GM19099 (cell line): ENCODE results near the gene HLX.

Source experiments
- POLR2A ChIP-seq: IDR thresholded peaks from 3 replicates; pipeline ENCODE4 v1.6.1; 2011; ENCODE audit warnings: low read depth; ENCODE audit not compliant: insufficient read length; ENCODE audit errors: extremely low read depth

The HLX gene

GRCh38 chr1:220877377-220878095 lies 1.7 kb upstream of the HLX start:
- TF ChIP-seq POLR2A, result no peak

GRCh38 chr1:220878191-220879075 lies 810 bp upstream of the HLX start:
- TF ChIP-seq POLR2A, result no peak

DNA sequence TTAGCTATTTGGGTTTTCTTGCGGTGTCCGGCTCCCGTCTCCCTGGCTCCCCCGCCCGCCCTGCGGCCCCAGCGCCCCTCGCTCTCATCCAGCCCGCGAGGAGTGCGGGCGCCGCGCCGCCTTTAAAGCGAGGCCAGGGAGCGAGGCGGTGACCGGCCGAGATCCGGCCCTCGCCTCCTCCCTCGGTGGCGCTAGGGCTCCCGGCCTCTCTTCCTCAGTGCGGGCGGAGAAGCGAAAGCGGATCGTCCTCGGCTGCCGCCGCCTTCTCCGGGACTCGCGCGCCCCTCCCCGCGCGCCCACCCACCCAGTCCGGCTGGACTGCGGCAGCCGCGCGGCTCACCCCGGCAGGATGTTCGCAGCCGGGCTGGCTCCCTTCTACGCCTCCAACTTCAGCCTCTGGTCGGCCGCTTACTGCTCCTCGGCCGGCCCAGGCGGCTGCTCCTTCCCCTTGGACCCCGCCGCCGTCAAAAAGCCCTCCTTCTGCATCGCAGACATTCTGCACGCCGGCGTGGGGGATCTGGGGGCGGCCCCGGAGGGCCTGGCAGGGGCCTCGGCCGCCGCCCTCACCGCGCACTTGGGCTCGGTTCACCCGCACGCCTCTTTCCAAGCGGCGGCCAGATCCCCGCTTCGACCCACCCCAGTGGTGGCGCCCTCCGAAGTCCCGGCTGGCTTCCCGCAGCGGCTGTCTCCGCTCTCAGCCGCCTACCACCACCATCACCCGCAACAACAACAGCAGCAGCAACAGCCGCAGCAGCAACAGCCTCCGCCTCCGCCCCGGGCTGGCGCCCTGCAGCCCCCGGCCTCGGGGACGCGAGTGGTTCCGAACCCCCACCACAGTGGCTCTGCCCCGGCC lies 492 bp downstream of the HLX start:
- no peak for TF ChIP-seq POLR2A

- no peak for TF ChIP-seq POLR2A
Measured at GRCh38 chr1:220880362-220880670, 1.1 kb downstream of the HLX start.

DNA sequence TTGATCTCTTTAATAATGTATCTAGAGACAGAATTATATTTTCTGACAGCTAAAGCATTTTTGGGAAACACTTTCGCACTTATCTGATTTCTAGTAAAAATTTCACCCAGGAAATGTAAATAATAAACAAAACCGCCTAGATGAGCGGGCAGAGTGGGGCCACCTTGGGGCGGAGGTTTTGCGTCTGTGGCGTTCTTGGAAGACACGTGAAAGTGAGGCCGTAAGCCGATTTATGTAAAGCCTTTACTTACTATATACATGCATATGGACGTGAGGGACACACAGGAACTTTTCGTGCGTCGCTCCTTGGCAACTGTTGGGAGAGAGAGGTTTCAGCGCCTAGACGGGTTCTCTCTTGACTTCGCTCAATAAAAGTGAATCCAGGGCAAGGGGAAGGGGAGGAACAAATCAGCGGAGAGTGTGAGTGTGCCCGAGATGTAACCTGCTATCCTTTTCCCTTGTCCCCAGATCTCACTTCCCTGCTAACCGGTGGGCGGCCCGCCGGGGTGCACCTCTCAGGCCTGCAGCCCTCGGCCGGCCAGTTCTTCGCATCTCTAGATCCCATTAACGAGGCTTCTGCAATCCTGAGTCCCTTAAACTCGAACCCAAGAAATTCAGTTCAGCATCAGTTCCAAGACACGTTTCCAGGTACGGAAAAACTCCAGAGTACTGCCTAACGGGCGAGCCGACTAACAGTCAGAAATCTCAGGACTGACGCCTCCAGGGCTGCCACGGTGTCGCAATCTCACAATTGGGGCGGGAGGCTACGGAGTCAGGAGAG lies 1.7 kb downstream of the HLX start:
- no peak for TF ChIP-seq POLR2A

DNA sequence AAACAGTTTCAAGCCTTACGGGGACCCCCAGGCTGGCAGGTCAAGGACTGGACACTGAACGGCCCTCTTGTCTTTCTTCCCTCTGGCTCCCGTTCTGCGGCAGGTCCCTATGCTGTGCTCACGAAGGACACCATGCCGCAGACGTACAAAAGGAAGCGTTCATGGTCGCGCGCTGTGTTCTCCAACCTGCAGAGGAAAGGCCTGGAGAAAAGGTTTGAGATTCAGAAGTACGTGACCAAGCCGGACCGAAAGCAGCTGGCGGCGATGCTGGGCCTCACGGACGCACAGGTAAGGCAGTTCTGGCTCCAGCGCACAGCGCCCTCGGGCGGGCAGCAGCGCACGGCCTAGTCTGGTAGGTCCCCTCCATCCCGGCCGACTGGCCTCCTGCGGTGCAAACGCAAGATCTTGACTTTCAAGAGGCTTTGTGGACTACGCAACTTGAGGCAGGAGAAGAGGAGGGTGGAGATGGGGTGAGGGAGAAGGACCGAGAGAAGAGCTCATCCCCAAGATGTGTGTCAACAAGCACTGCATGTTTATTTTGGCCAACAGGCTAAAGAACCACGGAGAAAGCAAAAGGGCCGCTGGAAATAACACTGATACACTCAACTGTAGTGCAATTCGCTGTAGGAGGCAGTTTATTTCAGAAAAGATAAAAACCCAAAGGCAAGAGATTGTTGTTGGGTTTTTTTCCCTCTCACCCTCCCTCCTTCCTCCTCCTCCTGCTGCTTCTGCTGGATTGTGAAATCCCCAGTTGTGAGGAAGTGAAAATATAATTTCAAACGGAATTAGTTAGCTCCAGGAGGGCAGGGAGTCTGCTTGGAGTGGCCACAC lies 3.0 kb downstream of the HLX start:
- no peak for TF ChIP-seq POLR2A

DNA sequence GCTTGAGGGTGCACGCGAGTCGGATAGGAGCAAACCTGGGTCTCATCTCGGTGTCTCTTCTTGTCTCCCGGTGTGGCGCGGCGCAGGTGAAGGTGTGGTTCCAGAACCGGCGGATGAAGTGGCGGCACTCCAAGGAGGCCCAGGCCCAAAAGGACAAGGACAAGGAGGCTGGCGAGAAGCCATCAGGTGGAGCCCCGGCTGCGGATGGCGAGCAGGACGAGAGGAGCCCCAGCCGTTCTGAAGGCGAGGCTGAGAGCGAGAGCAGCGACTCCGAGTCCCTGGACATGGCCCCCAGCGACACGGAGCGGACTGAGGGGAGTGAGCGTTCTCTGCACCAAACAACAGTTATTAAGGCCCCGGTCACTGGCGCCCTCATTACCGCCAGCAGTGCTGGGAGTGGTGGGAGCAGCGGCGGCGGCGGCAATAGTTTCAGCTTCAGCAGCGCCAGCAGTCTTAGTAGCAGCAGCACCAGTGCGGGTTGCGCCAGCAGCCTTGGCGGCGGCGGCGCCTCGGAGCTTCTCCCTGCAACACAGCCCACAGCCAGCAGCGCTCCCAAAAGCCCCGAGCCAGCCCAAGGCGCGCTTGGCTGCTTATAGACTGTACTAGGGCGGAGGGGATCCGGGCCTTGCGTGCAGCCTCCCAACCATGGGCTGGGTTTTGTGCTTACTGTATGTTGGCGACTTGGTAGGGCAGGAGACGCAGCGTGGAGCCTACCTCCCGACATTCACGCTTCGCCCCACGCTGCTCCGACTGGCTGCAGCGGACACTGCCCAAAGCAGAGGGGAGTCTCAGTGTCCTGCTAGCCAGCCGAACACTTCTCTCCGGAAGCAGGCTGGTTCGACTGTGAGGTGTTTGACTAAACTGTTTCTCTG lies 5.1 kb downstream of the HLX start:
- no peak for TF ChIP-seq POLR2A

DNA sequence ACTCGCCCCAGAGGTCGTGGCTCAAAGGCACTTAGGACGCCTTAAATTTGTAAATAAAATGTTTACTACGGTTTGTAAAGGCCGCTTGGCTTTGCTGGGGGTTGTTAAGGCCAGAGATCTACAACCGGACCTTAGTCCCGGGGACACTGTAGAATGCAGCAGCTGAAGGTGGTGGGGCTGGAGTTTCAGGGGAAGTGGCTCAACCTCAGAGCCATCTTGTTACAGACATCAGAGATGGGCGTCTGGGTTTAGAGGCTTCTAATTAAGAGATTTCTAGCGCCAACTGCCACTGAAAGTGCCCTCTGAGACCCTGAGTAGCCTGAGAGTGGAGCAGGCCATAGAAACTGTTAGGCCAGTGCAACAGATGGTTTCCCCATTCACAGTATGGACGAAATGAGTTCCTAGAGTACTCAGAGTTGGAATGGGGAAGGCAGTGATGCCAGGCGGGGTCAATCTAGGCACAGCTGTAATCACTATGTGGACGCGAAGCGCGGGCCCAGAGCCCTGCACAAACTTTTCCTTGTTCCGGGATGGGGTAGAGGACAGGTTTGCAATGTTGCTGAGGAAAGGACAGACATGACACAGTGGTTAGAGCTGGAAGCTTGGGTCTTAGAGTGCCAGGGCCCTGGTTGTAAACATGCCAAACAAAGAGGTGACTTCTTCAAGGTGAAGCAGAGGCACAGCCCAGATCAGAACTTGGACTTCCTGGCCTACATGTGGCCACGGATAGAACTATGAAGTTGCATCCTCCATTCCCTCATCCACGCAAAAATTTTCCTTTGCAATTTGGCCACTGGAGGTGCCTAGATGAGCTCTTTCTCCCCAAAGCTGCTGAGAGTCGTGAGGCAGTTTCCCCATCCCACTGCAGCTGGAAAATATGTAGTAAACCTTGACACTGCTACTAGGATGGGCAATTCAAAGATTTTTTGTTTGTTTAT lies 6.0 kb downstream of the HLX start:
- no peak for TF ChIP-seq POLR2A

DNA sequence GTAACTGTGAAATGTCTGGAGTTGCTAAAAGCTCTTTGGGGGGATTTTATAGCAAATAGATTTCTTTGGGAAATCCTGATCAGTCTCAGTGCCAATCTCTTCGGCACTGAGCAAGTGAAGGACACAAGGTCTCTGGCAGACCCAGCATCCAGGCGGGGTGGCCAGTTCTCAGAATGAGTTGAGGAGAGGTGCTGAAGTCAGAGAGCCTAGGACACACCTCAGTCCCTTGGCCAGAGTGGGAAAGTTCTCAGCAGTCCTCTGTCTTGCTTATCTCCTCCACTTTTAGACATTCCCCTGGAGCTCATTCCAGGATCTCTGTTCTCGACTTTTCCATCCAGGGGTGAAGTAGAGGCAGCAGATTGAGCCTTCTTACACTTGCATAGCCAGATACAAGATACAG lies 6.7 kb downstream of the HLX start:
- TF ChIP-seq POLR2A, result no peak

- no peak for TF ChIP-seq POLR2A
Measured at GRCh38 chr1:220886470-220887201, 7.4 kb downstream of the HLX start.

DNA sequence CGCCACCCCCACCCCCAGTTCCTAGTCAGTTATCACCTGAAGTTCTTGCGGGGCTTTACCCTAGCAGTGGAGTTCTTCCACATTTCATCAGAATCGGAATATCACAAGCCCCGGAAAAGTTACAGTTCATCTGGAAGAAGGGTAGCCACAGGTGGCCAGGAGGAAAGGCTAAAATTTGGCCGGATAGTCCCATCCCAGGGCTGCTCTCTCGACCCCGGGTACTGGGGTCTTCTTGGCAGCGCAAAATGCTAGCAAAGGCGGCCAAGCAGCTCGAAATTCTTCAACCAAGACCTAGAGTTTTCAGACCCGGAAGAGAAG lies 7.9 kb downstream of the HLX start:
- TF ChIP-seq POLR2A, result no peak
